Astrocyte (in vitro differentiated cells and primary cell): ENCODE data around the gene IFITM5.

Source experiments
- CTCF ChIP-seq: IDR thresholded peaks from 2 replicates; pipeline ENCODE4 v1.5.1; 2011; ENCODE audit warnings: low read depth, mild to moderate bottlenecking, inconsistent platforms, low read length, moderate library complexity; ENCODE audit not compliant: insufficient read depth
- EZH2 ChIP-seq: IDR thresholded peaks from 2 replicates; pipeline ENCODE4 v1.6.1; 2012; ENCODE audit warnings: mild to moderate bottlenecking, low read length, inconsistent platforms; ENCODE audit not compliant: insufficient read depth

- TF ChIP-seq CTCF (no peak), EZH2 (no peak)
Observed at GRCh38 chr11:292211-293121, 6.9 kb downstream of the IFITM5 start.
